ENCODE data around the gene DIS3L2. TPM values are rescaled to one million over a fixed set of nuclear protein-coding genes. Genes with fewer than 3 reads are reported as not detected.

Gene DIS3L2
- total RNA-seq, 2 experiments from 2014 or later: 30.6 to 33.7 TPM

- CTCF ChIA-PET: no interaction called here
- POLR2A ChIA-PET: no interaction called here
Observed at GRCh38 chr2:232038251-232038880, 76.9 kb downstream of the DIS3L2 start.

GRCh38 chr2:232038881-232039485, 77.5 kb downstream of the DIS3L2 start:
- ChIA-PET POLR2A (no interaction called here), CTCF (no interaction called here)

- ChIA-PET POLR2A (no interaction called here), CTCF (interaction anchor here (0.9 kb wide), 1 partner anchor 14 kb away, joined by 3 read pairs; no protein-coding TSS in a partner anchor)
Observed at GRCh38 chr2:232042911-232043574, 81.5 kb downstream of the DIS3L2 start.

- CTCF ChIA-PET: interaction anchor here (0.9 kb wide), 1 partner anchor 13 kb away, joined by 3 read pairs; no protein-coding TSS in a partner anchor
Observed at GRCh38 chr2:232043966-232044365, 82.5 kb downstream of the DIS3L2 start.

GRCh38 chr2:232049350-232049749, 87.8 kb downstream of the DIS3L2 start:
- POLR2A ChIA-PET: no interaction called here
- CTCF ChIA-PET: no interaction called here

More at GRCh38 chr2:232043966-232044365, 82.5 kb downstream of the DIS3L2 start:
- POLR2A ChIA-PET: no interaction called here

DNA sequence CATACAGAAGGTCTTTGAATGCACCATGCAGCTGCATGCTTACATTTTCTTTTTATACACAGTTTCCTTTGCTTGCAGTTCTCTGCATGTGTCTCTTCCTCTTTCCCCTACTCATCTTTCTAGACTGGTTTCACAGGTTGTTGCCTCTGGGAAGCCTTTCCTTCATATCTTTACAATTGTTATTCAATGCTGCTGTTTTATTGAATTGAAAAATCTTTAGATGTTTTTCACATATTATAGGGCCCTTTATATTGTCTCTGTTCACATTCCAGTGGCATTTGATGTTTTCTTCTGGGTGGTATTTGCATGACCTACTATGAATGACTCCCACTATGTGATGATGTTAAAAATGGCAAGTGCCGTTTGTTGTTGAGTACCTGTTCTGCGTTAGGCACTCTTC, 91.1 kb downstream of the DIS3L2 start:
- ChIA-PET POLR2A (no interaction called here), CTCF (no interaction called here)

DNA sequence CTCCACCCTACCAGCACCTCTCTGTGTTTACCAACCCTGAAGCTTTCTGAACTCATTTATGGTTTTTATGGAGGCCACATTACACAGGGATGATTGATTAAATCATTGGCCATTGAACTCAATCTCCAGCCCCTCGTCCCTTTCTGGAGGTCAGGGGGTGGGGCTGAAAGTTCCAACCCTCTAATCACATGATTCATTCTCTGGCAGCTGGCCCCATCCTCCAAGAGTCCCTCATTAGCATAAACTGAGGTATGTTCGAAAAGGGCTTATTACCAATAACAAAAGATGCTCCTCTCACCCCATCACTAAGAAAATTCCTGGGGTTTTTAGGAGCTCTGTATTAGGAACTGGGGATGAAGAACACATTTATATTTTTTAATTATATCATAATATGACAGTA, 92.3 kb downstream of the DIS3L2 start:
- ChIA-PET POLR2A (no interaction called here), CTCF (no interaction called here)

GRCh38 chr2:232058063-232058877, 96.8 kb downstream of the DIS3L2 start:
- POLR2A ChIA-PET: no interaction called here
- CTCF ChIA-PET: no interaction called here

DNA sequence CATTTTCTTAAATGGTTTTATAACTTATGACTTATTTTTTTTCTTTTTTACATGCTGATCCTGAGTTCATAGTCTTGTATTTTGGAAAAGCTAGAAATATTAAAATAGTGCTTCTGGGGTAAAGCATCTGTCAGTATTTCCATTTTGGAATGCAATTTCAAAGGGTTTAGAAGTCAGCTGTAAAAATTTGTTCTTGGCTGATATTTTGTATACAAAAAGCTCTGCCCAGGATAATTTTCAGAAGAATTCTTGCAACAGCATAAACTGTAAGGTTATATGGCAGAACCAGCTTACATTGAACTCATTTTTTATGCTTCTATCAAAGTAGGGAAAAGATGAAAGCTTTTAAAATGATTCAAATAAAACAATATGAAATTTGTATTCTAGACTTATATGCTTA, 97.4 kb downstream of the DIS3L2 start:
- POLR2A ChIA-PET: no interaction called here
- CTCF ChIA-PET: no interaction called here

DNA sequence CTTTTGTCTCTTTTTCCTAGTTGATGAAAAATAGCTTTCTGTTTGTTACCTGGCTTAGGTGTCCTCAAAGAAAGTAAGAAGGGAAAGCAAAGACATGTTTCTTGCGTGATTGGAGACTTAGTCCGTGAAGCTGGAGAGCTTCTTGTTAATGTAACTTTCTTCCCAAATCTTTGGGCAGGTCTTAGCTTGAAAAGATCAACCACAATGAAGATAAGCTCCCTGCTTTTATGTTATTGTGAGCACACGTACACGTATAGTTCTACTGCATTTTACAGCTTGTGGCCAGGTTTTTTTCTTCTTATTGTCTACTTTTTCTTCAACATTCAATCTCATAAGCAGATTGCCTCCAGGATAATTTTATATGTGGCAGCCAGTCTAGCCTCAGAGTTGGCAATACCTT, 99.8 kb downstream of the DIS3L2 start:
- POLR2A ChIA-PET: no interaction called here
- CTCF ChIA-PET: no interaction called here

- ChIA-PET POLR2A (no interaction called here), CTCF (no interaction called here)
Observed at GRCh38 chr2:232073026-232073425, 111.5 kb downstream of the DIS3L2 start.

- ChIA-PET POLR2A (no interaction called here), CTCF (no interaction called here)
Observed at GRCh38 chr2:232073699-232074098, 112.2 kb downstream of the DIS3L2 start.

GRCh38 chr2:232075080-232075479, 113.6 kb downstream of the DIS3L2 start:
- ChIA-PET POLR2A (interaction anchor here (0.7 kb wide), 1 partner anchor 55 kb away, joined by 4 read pairs; no protein-coding TSS in a partner anchor), CTCF (interaction anchor here (0.6 kb wide), 1 partner anchor 1028 kb away, joined by 3 read pairs; no protein-coding TSS in a partner anchor)

DNA sequence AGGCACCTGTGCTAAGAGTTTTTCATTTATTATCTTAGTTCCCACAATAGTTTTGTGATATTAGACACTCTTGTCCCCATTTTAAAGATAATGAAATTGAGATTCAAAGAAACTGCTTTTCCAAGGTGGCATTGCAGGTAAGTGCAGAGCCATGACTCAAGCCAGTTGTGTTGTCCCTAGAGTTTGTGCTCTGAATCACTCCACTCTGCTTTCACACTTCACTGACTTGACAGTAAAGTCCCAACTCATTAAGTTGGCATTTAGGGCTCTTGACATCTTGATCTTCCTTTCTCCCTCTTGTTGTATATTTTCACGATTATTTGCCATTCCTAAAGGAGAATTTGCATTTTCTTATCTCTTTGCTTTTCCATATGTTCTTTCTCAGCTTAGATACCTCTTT, 114.3 kb downstream of the DIS3L2 start:
- ChIA-PET CTCF (interaction anchor here (1.2 kb wide), 1 partner anchor 150 kb away, joined by 3 read pairs; no protein-coding TSS in a partner anchor), POLR2A (no interaction called here)

- ChIA-PET POLR2A (no interaction called here), CTCF (interaction anchor here (1.2 kb wide), 1 partner anchor 151 kb away, joined by 3 read pairs; no protein-coding TSS in a partner anchor)
Observed at GRCh38 chr2:232076272-232076671, 114.8 kb downstream of the DIS3L2 start.

- CTCF ChIA-PET: interaction anchor here (1.2 kb wide), 1 partner anchor 151 kb away, joined by 3 read pairs; no protein-coding TSS in a partner anchor
- POLR2A ChIA-PET: no interaction called here
Observed at GRCh38 chr2:232076736-232077135, 115.2 kb downstream of the DIS3L2 start.

- CTCF ChIA-PET: no interaction called here
- POLR2A ChIA-PET: no interaction called here
Observed at GRCh38 chr2:232085164-232085563, 123.7 kb downstream of the DIS3L2 start.

DNA sequence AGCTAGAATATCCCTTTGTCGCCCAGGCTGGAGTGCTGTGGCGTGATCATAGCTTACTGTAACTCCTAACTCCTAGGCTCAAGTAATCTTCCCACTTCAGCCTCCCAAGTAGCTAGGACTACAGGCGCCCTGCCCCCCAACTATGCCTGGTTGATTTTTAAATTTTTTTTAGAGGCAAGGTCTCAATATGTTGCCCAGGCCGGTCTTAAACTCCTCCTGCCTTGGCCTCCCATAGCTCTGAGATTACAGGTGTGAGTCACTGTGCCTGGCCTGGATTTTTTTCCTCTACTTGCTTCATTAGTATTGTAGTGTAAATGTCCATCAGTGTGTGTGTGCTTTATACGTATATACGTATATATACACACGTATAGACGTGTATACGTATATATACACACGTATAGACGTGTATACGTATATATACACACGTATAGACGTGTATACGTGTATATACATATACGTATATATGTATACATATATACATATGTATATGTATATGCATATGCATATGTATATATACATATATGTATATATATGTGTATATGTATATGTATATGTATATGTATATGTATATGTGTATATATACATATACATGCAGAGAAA, 124.4 kb downstream of the DIS3L2 start:
- POLR2A ChIA-PET: no interaction called here
- CTCF ChIA-PET: no interaction called here

- ChIA-PET CTCF (no interaction called here), POLR2A (no interaction called here)
Observed at GRCh38 chr2:232088771-232089170, 127.3 kb downstream of the DIS3L2 start.

- ChIA-PET POLR2A (no interaction called here), CTCF (no interaction called here)
Observed at GRCh38 chr2:232094201-232094600, 132.7 kb downstream of the DIS3L2 start.
